Type B pancreatic cell (in vitro differentiated cells): ENCODE data around the gene KLK11. TPM values are rescaled to one million over a fixed set of nuclear protein-coding genes. Genes with fewer than 3 reads are reported as not detected.

Experiments used
- DNase-seq: peaks from one replicate; pipeline ENCODE4 v3.0.0; 2021; ENCODE audit warnings: mixed read lengths; ENCODE audit not compliant: unreplicated experiment; ENCODE audit errors: extremely low spot score
- H3K27ac Mint-ChIP-seq: 2 replicates; pipeline ENCODE4 v1.8.0; 2021; ENCODE audit warnings: mild to moderate bottlenecking, mixed read lengths
- H3K27me3 Mint-ChIP-seq: 2 replicates; pipeline ENCODE4 v1.8.0; 2021; ENCODE audit warnings: mixed read lengths
- H3K36me3 Mint-ChIP-seq: 2 replicates; pipeline ENCODE4 v1.8.0; 2021; ENCODE audit warnings: mixed read lengths
- H3K4me1 Mint-ChIP-seq: one replicate; pipeline ENCODE4 v1.8.0; 2021; ENCODE audit warnings: mixed read lengths; ENCODE audit not compliant: unreplicated experiment
- H3K4me3 Mint-ChIP-seq: 2 replicates; pipeline ENCODE4 v1.8.0; 2021; ENCODE audit warnings: mild to moderate bottlenecking, mixed read lengths
- H3K9me3 Mint-ChIP-seq: 2 replicates; pipeline ENCODE4 v1.8.0; 2021; ENCODE audit warnings: mixed read lengths
- total RNA-seq: library from RNA; stranded (reverse); gene quantifications from 2 replicates; pipeline ENCODE4 v1.2.1, GENCODE V29; 2021; ENCODE audit warnings: low replicate concordance
- TF ChIP-seq, protein P1 (sequence below): fragments of 200-600 bp; sonication (generic); conservative IDR thresholded peaks from 2 replicates; pipeline ENCODE4 v1.5.0; 2021; ENCODE audit warnings: antibody characterized with exemption, mild to moderate bottlenecking

Gene KLK11
- total RNA-seq, 1 donor from 2014 or later = 1.4 TPM

DNA sequence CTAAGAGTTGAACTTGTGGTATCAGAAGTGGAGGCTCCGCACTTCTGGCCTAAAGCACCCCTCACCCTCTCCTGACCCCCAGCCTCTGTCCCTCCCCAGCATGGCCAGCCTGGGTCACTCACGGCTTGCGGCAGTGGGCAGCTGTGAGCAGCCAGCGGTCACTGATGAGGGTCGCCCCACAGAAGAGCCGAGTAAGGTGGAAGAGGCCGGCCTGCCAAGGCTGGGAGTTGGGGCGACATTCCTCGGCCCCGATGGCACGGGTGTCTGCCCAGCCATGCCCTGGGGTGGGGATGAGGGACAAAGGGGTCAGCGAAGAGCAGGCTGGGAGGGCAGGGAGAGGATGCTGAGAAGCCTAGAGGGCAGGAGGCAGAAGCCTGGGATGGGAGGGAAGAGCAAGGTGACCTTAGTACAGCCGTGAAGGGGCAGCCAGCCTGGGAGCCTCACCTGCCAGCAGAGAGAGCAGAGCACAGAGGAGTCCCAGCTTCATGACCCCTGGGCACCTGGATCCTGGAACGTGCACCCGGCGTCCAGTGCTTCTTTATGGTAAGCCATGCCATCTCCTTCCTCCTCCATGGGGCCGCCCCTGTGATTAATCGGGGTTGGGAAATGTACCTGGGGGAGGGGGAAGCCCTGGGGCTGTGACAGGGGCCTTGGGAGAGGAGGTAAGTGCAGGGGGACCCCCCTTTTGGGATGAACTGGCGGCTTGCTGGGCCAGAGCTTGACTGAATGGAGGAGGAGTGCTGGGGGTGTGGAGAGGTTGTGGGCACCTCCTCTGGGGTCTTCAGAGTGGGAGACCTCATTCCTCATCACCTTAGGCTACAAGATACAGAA lies 17.1 kb downstream of the KLK11 start:
- Mint-ChIP-seq H3K4me1 (no peaks in the 10 kb centered on the region), H3K4me3 (no peak overlapping the region), H3K27me3 (peaks cover 61% of the 10 kb centered on the region), H3K27ac (no peak overlapping the region), H3K9me3 (no peaks in the 10 kb centered on the region), H3K36me3 (no peaks in the 10 kb centered on the region)
- no peak for DNase-seq
- TF ChIP-seq, protein P1, sequence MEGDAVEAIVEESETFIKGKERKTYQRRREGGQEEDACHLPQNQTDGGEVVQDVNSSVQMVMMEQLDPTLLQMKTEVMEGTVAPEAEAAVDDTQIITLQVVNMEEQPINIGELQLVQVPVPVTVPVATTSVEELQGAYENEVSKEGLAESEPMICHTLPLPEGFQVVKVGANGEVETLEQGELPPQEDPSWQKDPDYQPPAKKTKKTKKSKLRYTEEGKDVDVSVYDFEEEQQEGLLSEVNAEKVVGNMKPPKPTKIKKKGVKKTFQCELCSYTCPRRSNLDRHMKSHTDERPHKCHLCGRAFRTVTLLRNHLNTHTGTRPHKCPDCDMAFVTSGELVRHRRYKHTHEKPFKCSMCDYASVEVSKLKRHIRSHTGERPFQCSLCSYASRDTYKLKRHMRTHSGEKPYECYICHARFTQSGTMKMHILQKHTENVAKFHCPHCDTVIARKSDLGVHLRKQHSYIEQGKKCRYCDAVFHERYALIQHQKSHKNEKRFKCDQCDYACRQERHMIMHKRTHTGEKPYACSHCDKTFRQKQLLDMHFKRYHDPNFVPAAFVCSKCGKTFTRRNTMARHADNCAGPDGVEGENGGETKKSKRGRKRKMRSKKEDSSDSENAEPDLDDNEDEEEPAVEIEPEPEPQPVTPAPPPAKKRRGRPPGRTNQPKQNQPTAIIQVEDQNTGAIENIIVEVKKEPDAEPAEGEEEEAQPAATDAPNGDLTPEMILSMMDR = no peak

DNA sequence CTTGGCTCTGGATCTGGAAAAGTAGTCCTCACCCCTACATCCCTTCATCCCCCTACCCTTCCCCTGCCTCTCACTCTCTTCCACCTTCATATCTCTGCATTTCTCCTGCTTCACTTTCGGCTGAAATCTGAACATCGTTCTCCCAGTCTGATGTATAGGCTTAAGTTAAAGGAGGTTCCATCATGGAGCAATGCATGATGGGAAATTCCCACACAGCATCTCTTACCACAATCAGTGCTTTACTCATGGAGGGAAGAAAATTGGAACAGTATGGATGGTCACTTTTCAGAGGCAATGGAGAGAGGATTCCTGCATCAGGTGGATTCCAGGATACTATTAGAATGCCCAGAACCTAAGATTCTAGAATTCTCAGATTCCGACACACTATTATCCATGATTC lies 18.9 kb downstream of the KLK11 start:
- TF ChIP-seq, protein P1 = no peak
- no peak for DNase-seq
- H3K4me1 Mint-ChIP-seq = no peaks in the 10 kb centered on the region
- no peaks in the 10 kb centered on the region for H3K9me3 Mint-ChIP-seq
- no peaks in the 10 kb centered on the region for H3K36me3 Mint-ChIP-seq
- no peak overlapping the region for H3K4me3 Mint-ChIP-seq
- H3K27ac Mint-ChIP-seq = no peak overlapping the region
- H3K27me3 Mint-ChIP-seq = peaks cover 49% of the 10 kb centered on the region

DNA sequence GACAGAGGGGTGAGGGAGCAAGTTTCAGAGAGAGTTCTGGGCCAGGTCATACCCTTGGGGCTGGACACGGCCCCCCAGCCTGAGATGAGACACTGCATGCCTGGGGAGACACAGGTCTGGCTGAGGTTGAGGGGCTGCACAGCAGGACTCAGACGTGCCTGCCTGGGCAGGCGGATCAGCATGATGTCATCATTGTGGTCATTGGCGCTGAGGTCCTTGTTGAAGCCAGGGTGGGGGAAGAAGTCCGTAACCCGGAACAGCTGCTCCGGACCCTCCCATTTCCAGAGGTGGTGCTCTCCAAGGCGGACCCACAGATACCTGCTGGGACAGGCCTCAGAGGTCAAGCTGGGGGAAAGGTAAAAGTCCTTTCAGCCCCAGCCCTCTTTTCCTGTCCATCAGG lies 20.0 kb downstream of the KLK11 start:
- TF ChIP-seq, protein P1 = no peak
- H3K4me3 Mint-ChIP-seq = no peak overlapping the region
- H3K36me3 Mint-ChIP-seq = no peaks in the 10 kb centered on the region
- H3K4me1 Mint-ChIP-seq = peaks cover 3% of the 10 kb centered on the region
- H3K27ac Mint-ChIP-seq = no peak overlapping the region
- no peaks in the 10 kb centered on the region for H3K9me3 Mint-ChIP-seq
- peaks cover 51% of the 10 kb centered on the region for H3K27me3 Mint-ChIP-seq
- DNase-seq = no peak

DNA sequence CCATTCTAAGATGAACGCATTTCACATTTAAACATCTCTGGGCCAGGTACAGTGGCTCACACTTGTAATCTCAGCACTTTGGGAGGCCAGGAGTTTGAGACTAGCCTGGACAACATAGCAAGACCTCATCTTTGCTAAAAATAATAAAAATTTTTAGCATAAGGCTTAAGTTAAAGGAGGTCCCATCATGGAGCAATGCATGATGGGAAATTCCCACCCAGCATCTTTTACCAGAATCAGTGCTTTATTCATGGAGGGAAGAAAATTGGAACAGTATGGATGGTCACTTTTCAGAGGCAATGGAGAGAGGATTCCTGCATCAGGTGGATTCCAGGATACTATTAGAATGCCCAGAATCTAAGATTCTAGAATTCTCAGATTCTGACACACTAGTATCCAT lies 21.2 kb downstream of the KLK11 start:
- peaks cover 3% of the 10 kb centered on the region for H3K4me1 Mint-ChIP-seq
- H3K4me3 Mint-ChIP-seq = no peak overlapping the region
- H3K36me3 Mint-ChIP-seq = no peaks in the 10 kb centered on the region
- peaks cover 43% of the 10 kb centered on the region for H3K27me3 Mint-ChIP-seq
- no peaks in the 10 kb centered on the region for H3K9me3 Mint-ChIP-seq
- TF ChIP-seq, protein P1 = no peak
- DNase-seq = no peak
- H3K27ac Mint-ChIP-seq = no peak overlapping the region

DNA sequence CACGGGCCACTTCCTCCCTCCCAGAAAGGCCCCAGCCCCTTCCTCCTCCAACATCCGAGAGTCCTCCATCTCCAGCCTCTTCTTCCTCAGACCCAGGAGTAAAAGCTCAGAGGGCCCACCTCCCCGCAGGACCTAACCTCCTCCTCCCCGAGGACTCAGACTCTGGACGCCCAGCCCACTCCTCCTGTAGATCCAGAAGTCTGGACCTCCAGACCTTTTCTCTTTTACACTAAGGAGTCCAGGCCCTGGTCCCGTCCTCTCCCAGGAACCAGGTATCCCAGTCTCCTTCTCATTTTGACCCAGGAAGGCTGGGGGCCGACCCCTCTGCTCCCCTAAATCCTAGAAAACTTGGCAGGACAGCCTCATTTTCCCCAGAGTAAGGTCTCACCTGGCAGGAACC lies 23.1 kb downstream of the KLK11 start:
- TF ChIP-seq, protein P1 = no peak
- H3K27ac Mint-ChIP-seq = no peak overlapping the region
- H3K27me3 Mint-ChIP-seq = peaks cover 32% of the 10 kb centered on the region
- no peaks in the 10 kb centered on the region for H3K36me3 Mint-ChIP-seq
- H3K4me3 Mint-ChIP-seq = no peak overlapping the region
- DNase-seq = no peak
- peaks cover 3% of the 10 kb centered on the region for H3K4me1 Mint-ChIP-seq
- no peaks in the 10 kb centered on the region for H3K9me3 Mint-ChIP-seq
